HG03571 (cell line): Measurements from ENCODE around the gene ULK4.
"Not testable (repeated sequence)": the region's sequence is repeated elsewhere in the genome, so short reads cannot be mapped to it uniquely, and the experiment has no call there.

ENCODE experiments used
- ATAC-seq: cut with Tn5 transposase; IDR thresholded peaks from one replicate; pipeline ENCODE4 v1.9.1; 2021; ENCODE audit not compliant: unreplicated experiment

The ULK4 gene

DNA sequence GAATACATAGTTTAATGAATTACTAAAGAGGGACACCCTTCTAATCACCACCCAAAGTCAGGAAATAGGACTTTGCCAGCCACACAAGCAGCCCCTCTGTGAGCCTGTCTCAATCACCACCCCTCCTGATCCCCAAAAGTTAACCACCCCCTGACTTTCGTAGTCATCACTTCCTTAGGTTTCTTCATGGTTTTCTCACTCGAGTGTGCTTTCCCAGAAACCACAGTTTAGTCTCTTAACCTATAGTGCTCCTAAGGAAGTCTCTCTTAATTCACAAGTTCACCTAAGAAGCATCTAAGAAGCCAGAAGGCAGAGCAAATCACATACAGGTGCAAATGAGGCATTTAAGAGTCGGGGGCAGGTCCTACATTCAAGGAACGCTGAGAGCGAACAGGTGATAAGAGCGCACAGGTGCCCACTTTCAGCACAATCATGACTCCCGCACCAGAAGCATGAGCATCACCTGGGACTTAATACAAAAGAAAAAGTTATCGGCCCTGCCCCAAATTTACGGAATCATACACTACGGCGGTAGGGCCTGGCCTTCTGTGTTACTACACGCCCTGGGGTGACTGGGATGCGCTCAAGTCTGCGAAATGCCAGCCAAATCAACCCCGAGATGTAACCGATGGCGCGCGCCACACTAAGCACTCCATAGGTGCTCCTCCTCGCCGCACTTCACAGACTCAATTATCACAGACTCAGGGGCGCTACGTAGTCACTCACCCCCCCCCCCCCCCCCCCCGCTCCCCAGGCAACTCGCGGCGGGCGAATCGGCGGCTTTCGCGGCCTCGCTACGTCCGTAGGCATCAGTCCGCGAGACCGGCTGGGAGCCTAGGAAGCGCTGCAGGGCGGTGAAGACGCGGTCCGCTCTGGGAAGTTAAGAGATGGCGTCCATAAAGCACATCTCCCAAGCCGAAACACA, 815 bp downstream of the ULK4 start:
- peak; percentile 3 for ATAC-seq

DNA sequence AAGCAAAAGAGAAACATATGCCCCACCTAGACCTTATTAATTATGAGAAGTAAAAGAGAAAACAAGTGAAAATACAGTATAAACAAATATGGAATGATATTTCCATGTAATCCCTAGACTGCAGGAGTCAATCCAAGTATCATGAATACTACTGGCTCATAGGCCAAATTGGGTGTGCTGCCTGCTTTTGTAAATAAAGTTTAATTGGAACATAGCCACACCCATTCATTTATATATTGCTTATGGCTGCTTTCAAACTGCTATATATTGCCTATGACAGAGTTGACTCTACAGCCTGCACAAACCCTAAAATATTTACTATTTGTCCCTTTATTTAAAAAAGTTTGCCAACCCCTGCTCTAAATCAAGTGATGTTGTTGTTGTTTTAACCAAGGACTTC, 5.3 kb downstream of the ULK4 start:
- ATAC-seq = no peak

DNA sequence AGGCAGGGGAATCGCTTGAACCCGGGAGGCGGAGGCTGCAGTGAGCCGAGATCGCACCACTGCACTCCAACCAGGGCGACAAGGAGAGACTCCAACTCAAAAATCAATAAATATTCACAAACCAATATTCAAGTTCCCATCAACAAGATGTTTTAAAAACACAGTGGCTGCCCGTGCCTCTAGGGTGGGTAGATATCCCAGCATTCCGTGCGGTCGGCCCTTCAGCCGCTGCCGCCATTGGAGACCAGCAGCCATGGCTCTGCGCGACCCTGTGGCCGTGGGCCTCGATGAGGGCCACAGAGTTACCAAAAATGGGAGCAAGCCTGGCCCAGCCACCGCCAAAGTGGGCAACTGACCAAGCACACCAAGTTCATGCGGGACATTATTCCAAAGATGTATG, 6.7 kb downstream of the ULK4 start:
- ATAC-seq = no peak

DNA sequence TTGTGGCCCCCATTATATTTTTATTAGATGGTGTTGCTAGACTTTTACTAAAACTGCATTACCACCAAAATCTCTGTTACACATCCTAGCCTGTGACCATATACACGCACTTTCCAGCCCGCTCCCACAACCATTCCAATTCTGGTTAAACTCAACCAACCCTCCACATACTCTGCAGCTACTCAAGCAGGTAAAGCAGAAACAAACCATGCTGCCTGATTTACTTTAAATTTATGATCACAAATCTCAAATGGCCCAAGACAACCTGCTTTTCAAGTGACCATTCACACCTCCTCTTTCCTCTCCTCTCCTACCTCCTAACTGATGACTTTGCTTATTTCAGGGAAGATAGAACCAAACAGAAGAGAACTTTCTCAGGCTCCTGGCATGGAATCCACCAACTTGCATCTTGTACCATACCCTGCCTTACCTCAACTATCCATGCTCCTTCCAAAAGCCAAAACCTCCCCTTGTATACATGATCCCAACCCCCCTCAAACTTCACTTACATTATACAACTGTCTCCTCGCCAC, 18.5 kb downstream of the ULK4 start:
- no peak for ATAC-seq

DNA sequence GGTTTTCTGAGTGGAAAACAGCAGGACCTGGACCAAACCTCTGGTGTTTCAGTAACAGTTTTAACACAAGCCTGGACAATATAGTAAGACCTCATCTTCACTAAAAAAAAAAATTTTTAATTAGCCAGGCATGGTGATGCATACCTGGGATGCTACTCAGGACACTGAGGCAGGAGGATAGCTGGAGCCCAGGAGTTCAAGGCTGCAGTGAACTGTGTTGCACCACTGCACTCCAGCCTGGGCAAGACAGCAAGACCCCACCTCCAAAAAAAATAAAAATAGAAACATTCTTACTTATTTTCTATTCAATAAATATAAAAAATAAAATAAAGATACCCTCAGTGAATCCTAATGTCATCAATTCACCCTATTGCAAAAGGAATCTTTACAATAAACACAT, 21.5 kb downstream of the ULK4 start:
- ATAC-seq = no peak

DNA sequence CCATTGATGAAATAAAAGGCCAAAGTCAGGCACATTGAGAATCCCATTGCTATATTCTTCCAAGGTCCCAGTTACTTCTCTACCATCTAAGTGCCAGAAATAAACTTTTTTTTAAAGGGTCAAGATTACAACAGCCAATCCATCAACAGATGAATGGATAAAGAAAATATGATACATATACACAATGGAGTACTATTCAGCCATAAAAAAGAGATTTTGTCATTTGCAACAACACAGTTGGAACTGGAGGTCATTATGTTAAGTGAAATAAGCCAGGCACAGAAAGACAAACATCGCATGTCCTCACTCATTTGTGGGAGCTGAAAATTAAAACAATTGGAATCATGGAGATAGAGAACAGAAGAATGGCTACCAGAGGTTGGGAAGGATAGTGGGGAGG, 25.5 kb downstream of the ULK4 start:
- ATAC-seq = no peak

DNA sequence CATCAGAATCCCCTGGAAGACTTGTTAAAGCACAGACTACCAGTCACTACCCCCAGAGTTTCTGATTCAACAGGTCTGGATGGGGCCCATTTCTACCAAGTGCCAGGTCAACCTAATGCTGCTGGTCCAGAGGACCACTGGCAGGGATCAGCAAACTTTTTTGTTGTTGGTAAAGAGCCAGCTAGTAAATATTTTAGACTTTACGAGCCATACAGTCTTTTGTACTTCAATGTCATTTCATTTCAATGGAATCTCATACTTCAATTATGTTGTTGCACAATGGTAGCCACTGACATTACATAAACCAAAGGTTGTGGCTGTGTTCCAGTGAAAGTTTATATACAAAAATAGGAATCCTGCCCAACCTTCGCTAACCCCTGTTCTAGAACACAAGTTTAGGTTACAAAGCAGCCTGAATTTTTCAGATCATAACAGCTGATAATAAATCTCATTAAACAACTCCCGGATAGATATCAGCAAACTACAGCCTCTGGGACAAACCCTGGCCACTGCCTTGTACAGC, 28.7 kb downstream of the ULK4 start:
- no peak for ATAC-seq

DNA sequence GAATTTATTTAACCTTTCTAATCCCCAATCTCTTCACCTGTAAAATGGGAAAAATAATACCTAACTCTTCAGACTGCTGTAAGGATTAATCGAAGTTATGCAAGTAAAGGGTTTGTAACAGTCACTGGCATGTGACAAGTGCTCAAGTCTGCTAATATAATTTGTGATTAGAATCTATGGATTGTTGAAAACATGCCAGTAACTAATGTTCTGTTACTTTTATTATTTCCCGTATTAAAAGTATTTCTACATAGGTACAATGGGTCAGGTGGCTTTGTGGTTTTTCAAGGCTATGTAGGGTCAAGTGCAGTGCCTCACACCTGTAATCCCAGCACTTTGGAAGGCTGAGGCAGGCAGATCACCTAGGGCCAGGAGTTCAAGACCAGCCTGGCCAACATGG, 29.4 kb downstream of the ULK4 start:
- no peak for ATAC-seq

DNA sequence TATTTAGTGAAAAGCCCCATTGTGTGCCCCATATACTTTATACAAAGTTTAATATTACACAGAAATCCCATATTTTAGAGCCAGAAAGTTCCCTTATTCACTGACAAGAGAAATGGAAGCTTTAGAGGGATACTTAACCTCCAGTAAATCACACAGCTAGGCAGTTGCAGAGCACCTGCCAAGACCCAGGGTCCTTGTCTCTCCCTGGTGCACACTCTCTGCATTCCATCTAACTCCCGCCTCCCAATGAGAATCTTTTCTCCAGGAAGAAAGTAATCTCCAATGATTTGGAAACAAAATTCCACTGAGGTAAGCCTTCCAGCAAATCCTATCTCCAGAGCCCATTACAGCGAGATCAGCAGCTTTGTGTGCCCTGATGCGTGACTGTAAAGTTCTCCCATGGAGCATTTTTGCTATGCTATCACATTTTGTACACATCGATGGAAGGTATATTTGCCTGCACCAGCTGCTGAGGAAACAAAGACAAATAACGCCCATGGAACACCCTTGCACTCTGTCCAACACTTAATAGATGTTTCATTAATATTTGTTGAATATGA, 41.4 kb downstream of the ULK4 start:
- ATAC-seq = no peak

DNA sequence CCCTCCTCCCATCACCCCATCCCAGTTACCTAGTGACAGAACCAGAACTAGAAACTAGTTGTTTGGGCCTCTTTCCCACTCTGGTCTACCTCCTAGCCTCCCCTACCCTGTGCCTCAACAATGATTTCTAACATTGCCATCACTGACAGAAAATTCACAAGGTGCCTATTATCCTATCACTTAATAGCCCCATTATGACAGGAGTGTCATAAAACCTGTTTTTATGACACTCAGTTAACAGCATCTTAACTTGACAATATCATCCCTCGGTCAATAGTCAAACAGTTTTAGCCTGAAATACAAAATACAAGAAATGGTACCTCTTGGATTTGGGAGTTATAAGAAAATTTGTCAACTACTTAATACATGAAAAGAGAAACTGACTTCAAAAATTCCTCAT, 46.5 kb downstream of the ULK4 start:
- ATAC-seq = no peak

DNA sequence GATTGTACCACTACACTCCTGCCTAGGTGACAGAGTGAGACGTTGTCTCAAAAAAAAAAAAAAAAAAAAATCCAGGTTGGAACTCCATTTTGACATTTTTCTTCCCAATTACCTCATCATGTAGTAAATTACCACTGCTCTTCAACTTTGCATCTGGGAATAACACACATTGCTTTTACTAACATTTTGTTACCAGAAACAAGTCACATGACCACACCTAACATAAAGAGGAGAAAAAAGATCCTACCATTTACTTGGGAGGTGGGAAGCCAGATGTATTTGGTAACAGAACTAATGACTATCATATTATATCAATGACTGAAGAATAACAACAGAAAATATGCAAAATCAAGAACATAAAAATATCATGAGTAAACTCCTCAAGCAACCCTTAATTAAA, 49.6 kb downstream of the ULK4 start:
- ATAC-seq = no peak

DNA sequence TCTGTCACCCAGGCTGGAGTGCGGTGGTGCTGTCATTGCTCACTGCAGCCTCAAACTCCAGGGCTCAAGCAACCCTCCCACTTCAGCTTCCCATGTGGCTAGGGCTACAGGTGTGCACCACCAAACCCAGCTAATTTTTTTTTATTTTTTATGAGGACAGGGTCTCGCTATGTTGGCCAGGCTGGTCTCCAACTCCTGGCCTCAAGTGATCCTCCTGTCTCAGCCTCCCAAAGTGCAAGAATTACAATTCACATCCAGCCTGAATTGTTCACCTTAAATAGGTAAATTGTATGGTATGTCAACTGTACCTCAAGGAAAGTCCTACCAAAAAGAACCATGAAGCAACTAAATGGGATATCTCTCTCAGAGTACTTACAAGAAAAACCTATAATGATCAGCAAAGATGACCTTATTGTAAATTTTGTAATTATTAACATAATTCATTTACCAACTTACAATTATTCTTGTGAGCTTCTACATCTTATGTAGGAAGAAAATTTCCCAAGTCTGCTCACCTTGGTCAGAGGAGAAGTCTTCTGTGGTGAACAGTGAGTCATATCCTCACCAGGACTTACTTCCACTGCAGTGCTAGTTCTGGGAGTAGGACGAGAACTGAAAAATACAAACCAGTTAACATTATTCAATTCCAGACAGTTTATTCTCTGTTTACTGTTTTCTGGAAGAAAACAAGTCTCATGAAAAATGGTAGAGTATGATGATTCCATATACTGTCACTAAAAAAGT, 54.4 kb downstream of the ULK4 start:
- no peak for ATAC-seq

DNA sequence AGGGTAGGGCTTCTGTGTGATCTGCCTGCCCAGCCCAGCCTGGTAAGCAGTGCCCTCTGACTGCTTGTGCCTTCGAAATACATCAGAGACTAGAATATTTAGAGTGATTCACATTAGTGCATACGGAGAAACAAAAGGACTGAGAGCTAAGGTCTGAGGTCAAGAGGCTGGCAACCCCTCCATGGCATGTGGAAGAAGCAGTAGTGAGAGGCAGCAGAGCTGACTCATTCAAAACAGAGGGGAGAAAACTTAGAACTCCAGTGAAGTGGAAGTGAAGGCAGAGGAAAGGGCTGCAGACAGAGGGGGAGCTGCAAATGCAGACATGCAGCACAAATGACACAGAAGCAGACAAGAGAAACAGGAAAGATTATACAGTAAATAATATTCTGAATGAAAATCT, 61.6 kb downstream of the ULK4 start:
- no peak for ATAC-seq

DNA sequence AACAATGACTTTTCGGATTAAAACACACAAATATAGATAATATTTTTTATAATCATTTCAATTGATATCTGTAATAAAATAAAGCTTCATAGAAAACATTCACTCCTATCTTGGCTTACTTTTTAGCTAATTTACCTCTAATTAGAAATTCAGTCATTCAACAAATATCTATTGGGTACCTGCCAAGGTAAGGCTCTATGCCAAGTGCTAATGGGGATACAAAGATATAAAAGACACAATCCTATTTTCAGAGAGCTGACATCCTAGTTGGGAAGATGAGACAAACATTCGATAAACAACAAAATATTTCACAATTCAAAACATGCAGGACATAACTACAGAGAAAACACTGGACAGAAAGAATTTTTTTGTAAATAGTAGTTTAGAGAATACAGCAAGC, 63.3 kb downstream of the ULK4 start:
- ATAC-seq = no peak

DNA sequence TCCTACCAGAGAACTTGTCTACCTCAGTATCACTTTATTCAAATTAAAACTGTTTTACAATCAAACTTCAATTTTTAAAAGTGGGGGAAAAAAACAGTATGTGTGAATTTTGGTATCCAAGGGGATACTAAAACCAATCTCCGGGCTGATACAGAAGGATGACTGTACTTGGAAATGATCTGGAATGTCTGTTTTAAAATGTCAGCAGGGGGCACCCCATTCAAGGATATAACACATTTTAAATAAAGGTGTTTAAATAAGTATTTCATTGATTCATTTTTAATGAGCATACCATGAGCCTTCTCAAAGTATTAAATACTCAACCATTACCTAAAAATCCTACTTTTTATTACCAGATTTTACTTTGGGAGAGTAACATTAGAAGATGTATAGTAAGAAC, 67.9 kb downstream of the ULK4 start:
- no peak for ATAC-seq

DNA sequence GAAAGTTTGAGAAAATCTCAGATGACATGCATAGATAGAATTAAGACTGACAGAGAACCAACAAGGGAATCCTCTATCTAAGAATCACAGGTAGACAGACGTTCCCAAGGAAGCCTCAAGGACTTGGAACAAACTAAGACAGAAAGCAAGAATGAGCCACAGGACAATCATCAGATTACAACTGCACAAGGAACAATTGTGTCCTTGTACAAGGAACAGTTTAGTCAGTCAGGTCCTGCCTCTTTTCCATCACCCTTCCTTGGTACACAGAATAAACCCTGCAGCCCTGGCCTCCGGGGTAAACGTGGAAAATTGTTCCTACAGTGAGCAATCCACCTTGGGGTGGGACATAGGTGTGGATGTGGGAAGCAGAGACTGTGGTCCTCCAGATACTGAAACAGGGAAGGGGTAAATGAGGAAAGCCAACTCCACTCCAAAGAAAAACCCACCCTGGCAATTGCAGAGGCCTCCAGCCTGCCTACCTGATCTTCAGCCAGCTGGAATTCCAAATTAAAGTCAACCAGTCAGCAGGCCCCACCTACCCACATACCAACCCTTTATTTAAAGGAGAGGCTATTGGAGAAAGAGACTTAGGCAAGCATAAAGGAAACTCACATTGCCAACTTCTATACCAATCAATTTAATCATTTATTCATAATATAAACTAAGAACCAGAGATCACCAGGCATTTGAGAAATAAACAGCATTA, 73.4 kb downstream of the ULK4 start:
- no peak for ATAC-seq

DNA sequence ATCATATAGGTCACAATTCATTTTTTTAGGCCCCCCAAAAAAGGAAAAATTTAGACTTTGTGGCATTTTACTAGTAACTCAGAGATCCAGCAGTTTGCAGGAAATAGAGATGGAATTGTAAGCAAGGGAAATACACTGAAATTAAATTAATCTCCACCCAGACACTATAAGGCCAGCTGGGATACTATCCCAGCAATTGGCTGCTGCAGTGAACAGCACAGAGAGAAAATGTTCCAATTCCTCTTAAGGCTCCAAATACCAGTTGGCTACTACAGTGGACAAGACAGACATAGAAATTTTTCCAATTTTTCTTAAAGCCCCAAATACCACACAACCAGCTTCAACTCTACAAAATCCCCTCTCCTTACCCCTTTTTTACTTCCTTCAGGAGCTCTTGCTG, 78.9 kb downstream of the ULK4 start:
- ATAC-seq = no peak

DNA sequence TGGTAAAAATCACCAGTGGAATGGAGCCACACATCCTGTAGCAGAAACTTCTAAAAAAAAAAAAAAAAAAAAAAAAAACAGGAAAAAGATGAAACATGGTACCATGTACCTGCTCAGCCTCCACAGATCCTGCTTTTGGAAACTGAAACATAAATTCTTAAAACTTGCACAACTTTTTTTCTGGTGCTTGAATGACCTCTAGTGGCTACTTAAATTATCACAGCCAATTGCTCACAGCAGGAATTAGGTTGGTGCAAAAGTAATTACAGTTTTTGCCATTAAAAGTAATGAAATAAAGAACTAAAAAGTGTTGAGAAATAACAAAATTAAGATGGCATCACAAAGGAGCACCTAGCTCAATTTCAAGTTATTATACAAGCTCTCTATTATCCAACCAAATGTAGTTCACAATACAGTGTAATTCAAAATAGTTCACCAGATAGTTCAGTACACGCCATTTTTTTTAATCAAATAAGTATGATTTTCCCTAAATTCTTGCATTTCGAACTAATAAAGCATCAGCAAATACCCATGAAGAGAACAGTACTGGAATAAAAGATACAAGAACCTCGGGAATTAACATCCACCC, 80.6 kb downstream of the ULK4 start:
- no peak for ATAC-seq

DNA sequence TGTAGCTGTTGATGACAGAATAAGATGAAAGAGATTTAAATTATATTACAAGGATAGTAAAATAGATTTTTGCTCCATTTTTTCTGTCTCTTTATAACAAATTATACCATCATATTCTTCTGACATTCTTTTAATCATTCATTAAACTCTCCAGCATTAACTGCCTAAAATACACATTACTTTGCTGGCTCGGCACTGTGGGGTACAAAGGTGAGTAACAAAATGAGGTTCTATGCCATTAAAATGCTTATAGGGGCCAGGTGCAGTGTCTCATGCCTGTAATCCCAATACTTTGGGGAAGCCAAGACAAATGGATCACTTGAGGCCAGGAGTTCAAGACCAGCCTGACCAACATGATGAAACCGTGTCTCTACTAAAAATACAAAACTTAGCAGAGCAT, 81.5 kb downstream of the ULK4 start:
- ATAC-seq = no peak

DNA sequence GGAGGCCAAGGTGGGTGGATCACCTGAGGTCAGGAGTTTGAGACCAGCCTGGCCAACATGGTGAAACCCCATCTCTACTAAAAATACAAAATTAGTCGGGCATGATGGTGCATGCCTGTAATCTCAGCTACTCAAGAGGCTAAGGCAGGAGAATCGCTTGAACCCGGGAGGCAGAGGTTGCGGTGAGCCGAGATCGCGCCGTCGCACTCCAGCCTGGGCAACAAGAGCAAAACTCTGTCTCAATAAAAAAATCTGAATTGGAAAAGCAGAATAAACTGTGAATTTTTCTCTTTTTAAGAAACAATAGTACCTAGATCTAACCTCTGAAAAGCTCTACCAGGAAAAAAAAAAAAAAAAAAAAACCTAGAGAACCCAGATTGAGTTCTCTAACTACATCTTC, 84.2 kb downstream of the ULK4 start:
- not testable (repeated sequence) for ATAC-seq

DNA sequence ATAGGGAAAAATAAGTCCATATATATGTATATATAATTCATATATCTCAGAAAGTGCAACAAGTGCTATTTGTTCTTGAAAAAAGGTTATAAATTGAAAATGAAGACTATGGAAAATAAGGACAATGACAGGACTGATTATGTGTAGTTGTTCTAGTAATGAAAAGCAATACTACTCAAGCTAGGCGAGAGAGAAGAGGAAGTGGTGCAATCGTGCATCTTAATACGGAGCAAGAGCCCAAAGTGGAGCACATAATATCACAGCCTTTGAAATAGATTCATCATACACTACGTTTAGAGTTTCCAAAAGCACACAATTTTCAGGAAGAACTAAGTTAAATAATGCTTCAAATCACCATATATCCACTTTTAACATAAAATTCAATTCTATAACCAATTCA, 87.9 kb downstream of the ULK4 start:
- ATAC-seq = no peak
